Measurements from ENCODE around the gene MGME1.

GRCh38 chr20:17943343-17943742 is 25.5 kb upstream of the MGME1 start:
- TF ChIP-seq EZH2 (IDR thresholded peaks at IDR 0.05; ENCODE audit: insufficient read depth, low read length) (no peak), CTCF (IDR thresholded peaks at IDR 0.05; ENCODE audit: insufficient read depth, low read depth, low read length) (no peak)
